HG02981 (cell line): Measurements from ENCODE around the gene TRUB2.
"Not testable (repeated sequence)": the region's sequence is repeated elsewhere in the genome, so short reads cannot be mapped to it uniquely, and the experiment has no call there.

Experiments
- ATAC-seq: cut with Tn5 transposase; IDR thresholded peaks from one replicate; pipeline ENCODE4 v1.9.1; 2021; ENCODE audit warnings: mild to moderate bottlenecking, moderate library complexity; ENCODE audit not compliant: unreplicated experiment

Gene TRUB2

DNA sequence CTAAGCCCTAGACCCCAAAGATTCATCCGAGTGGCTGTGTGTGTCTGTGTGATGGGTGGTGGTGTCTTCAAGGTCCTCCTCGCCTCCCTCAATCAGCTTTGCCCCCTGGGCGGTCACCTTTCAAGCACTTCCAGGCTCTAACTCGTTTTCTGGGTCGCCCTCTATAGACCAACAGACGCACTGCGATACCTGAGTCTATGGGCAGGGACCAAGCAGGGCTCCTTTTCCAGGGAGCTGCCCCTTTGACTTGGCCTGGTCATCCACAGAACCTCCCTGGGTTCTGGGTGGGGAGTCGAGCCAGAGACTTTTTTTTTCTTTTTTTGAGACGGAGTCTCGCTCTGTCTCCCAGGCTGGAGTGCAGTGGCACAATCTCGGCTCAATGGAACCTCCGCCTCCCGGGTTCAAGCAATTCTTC is 19.2 kb upstream of the TRUB2 start:
- peak; percentile 50 for ATAC-seq

DNA sequence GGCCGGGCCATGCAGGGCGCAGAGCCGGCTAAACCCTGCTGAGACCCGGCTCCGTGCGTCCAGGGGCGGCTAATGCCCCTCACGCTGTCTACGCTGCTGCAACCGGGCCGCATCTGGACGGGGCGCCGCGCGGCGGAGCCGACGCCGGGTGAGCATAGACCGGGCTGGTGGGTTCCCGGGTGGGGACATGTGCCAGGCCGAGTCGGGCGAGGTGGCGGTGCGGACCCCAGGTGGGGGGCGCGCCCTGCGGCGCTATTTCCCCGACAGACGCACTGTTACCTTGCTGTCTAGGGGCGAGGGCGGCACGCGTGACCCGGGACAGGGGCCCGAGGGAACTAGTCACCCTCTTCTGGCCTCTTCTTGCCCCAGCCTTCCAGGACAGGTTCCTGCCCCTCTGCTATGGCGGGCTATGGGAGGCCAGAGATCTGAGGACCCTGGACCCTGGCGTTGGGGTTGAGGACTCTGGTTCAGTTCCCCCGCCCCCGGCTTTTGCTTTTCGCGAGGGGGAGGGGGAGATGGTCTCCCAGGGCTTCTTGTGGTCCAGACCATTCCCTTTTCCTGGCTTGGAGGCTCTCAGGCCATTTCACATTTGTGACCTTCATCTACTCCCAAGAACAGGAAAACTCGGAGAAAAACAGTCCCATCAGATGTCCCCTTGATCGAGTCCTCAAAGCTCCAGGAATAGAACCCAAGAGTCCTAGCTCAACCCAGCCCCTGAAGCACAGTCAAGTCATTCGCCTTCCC is 18.6 kb upstream of the TRUB2 start:
- peak; percentile 31 for ATAC-seq

- ATAC-seq, result peak; percentile 65
Observed at GRCh38 chr9:128339761-128340690, 17.8 kb upstream of the TRUB2 start, which contains the start of gene SLC27A4. Gene SLC27A4 (plus strand): TSS chr9:128340527. CDS start chr9:128343133, 2,606 bp downstream.

DNA sequence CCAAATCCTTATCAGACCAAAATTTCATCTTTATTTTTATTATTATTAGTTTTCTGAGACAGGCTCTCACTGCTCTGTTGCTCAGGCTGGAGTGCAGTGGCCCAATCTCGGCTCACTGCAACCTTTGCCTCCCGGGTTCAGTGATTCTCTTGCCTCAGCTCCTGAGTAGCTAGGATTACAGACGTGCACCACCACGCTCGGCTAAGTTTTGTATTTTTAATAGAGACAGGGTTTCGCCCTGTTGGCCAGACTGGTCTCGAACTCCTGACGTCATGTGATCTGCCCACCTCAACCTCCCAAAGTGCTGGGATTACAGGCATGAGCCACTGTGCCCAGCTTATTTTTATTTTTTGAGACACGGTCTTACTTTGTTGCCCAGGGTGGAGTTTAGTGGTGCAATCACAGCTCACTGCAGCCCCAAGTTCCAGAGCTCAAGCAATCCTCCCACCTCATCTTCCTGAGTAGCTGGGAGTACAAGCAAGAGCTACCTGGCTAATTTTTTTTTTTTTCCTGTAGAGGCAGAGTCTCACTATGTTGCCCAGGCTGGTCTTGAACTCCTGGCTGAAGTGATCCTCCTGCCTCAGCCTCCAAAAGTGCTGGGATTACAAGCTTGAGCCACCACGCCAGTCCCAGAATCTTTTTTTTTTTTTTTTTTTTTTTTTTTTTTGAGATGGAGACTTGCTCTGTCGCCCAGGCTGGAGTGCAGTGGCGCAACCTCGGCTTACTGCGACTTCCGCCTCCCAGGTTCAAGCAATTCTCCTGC is 16.8 kb upstream of the TRUB2 start:
- ATAC-seq, result not testable (repeated sequence)

GRCh38 chr9:128337936-128338335 is 15.7 kb upstream of the TRUB2 start:
- no peak for ATAC-seq

- no peak for ATAC-seq
Observed at GRCh38 chr9:128335914-128336313, 13.7 kb upstream of the TRUB2 start.

GRCh38 chr9:128335161-128335560 is 12.9 kb upstream of the TRUB2 start:
- no peak for ATAC-seq

- no peak for ATAC-seq
Observed at GRCh38 chr9:128333451-128333869, 11.2 kb upstream of the TRUB2 start.

- ATAC-seq, result no peak
Observed at GRCh38 chr9:128325629-128326028, 3.4 kb upstream of the TRUB2 start.

DNA sequence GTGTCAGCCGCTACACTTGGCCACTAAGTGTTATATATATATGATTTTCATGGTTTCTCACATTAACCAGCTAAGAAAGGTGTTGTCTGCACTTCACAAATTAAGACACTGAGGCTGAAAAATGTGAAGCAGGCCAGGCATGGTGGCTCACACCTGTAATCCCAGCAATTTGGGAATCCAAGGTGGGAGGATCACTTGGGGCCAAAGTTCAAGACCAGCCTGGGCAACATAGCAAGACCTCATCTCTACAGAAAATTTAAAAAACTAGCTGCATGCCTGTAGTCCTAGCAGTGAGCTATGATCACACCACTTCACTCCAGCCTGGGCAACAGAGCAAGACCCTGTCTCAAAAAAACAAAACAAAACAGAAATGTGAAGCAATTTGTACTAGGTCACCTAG is 2.2 kb upstream of the TRUB2 start:
- no peak for ATAC-seq

GRCh38 chr9:128323791-128324190 is 1.5 kb upstream of the TRUB2 start:
- no peak for ATAC-seq

DNA sequence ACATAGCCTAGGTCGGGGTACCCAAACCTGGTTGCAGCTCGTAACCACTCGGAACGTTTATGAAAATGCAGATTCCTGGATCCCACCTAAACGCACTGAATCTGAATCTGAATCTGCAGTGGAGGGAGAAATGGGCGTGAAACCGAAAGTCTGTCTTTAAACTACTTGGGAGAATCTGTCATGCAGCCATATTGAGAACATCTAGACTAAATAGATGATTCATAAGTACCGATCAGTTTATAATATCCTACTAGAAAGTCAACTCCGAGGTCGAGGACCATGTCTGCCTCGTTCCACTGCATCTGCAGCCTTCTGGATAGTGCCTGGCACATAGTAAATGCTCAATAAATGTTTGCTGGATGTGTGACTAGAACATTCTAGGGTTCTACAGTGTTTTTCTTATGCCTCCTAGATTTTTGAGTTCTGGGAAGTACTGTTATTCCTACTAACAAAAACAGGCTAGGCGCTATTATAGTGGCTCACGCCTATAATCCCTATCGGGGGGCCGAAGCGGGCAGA is 1.0 kb upstream of the TRUB2 start:
- no peak for ATAC-seq

GRCh38 chr9:128321879-128322403 is 306 bp downstream of the TRUB2 start:
- ATAC-seq, result no peak

GRCh38 chr9:128321343-128321742 is 904 bp downstream of the TRUB2 start:
- ATAC-seq, result no peak

DNA sequence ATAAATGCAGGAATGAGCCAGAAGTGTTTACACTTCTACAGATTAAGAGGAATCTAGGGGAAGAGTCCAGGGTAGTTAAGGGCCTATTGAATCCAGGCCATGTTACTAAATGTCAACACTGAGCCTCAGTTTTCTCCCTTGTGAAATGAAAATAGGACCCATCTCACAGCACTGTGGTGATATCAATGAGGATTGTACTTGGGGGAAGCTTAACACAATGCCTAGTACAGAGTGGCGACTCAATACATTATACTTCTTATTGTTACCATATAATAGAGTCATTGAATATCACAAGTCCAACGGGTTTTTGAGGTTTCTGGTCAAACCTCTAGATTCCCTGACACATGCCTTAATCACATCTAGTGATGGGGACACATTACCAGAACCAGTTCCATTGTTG is 4.6 kb downstream of the TRUB2 start:
- ATAC-seq, result no peak

GRCh38 chr9:128316421-128316820 is 5.8 kb downstream of the TRUB2 start:
- no peak for ATAC-seq

DNA sequence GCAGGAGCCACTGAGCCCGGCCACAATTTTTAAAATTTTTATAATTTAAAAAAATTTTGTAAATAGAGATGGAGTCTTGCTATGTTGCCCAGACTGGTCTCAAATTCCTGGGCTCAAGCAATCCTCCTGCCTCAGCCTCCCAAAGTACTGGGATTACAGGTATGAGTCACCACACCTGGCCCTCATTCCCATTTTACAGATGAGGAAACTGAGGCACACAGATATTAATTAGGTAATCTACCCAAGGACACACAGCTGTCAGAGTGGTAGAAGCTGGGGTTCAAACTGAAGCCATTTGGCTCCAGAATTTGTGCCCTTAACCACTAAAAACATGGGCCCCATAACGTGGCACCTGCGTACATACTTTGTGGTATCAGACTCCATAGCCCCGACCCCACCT is 7.5 kb downstream of the TRUB2 start:
- no peak for ATAC-seq

DNA sequence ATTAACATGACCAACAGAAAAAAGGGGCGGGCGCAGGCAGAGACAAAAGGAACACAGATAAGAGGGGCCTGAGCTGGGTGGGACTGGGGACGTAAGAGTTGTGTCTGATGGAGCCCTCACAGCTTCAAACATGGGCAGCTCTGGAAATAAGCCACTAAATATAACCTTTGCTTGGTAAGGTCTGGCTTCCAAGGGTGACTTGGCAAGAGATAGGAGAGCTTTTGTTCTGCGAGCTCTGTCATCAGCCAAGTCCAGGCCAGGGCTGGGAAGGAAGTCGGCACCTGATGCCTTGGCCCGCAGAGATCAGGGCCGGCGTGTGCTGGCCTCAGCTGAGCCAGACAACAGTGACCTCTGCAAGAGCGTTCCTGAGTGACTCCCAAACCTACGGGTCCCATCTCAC is 11.8 kb downstream of the TRUB2 start:
- no peak for ATAC-seq

DNA sequence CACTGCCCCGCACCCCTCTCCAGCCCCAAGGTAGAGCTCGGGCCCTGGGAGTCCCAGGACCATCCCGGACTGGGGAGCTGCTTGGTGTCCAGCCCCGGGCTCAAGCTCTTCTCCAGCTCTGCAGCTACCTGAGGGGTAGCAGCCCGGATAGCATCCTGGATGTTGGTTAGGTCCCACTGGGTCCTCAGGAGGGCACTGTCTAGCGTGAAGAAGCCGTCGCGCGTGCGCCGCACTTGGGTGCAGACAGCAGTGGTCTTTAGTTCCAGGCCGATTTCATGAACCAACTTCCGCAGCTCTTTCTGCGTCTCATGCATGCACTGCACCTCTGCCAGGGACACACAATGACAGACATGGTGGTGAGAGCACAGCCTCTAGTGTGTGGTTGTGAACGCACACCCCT is 12.7 kb downstream of the TRUB2 start:
- no peak for ATAC-seq

GRCh38 chr9:128304971-128305288 is 17.3 kb downstream of the TRUB2 start:
- ATAC-seq, result no peak
